ENCODE results near the gene HSF5. TPM values are rescaled to one million over a fixed set of nuclear protein-coding genes. Genes with fewer than 3 reads are reported as not detected.
A peak's percentile ranks its signal among the peaks of the same experiment; 100 is the strongest.

Gene HSF5
- total RNA-seq, 1 donor from 2014 or later, result 5.5 TPM

GRCh38 chr17:58421711-58422110, 66.5 kb downstream of the HSF5 start:
- H3K27ac Mint-ChIP-seq, result no peak overlapping the region
- ATAC-seq (ENCODE audit: low read depth) (no peak), DNase-seq (no peak)
- H3K9me3 Mint-ChIP-seq, result no peaks in the 10 kb centered on the region
- H3K27me3 Mint-ChIP-seq, result no peaks in the 10 kb centered on the region
- intact Hi-C loops (cut with micrococcal nuclease), result no loop called here
- peaks cover 18% of the 10 kb centered on the region for H3K4me1 Mint-ChIP-seq
- H3K4me3 Mint-ChIP-seq, result no peak overlapping the region
- POLR2A ChIA-PET, result no interaction called here
- peaks cover 6% of the 10 kb centered on the region for H3K36me3 Mint-ChIP-seq (ENCODE audit: low read depth)
- no peak for TF ChIP-seq CTCF (IDR thresholded peaks at IDR 0.05)
- CTCF ChIA-PET, result no interaction called here

GRCh38 chr17:58420827-58421226, 67.4 kb downstream of the HSF5 start:
- Mint-ChIP-seq H3K9me3 (no peaks in the 10 kb centered on the region), H3K36me3 (ENCODE audit: low read depth) (peaks cover 6% of the 10 kb centered on the region), H3K4me1 (peaks cover 21% of the 10 kb centered on the region), H3K4me3 (no peak overlapping the region), H3K27me3 (no peaks in the 10 kb centered on the region), H3K27ac (no peak overlapping the region)
- ChIA-PET CTCF (interaction anchor here (2.1 kb wide), 1 partner anchor 104 kb away, joined by 12 read pairs; no protein-coding TSS in a partner anchor), POLR2A (interaction anchor here (1.0 to 2.3 kb wide), 6 partner anchors 68 to 103 kb away, joined by 3 to 9 read pairs (median 6); partner anchors contain the start of genes SUPT4H1 and TSPOAP1)
- TF ChIP-seq CTCF (IDR thresholded peaks at IDR 0.05), result no peak
- DNase-seq, result no peak
- intact Hi-C loops (cut with micrococcal nuclease), result no loop called here
- no peak for ATAC-seq (ENCODE audit: low read depth)

GRCh38 chr17:58417300-58418092, 70.7 kb downstream of the HSF5 start, which contains the start of gene RNF43:
Gene RNF43, minus strand, starts transcription at chr17:58417534. Its CDS starts 1,957 bp downstream, at chr17:58415577.
- Mint-ChIP-seq H3K27me3 (no peaks in the 10 kb centered on the region), H3K9me3 (no peaks in the 10 kb centered on the region), H3K4me3 (peak within 1 kb of the TSS; percentile 12), H3K36me3 (ENCODE audit: low read depth) (peaks cover 4% of the 10 kb centered on the region), H3K27ac (peak within 1 kb of the TSS; percentile 64), H3K4me1 (peaks cover 21% of the 10 kb centered on the region)
- intact Hi-C loops (cut with micrococcal nuclease), result loop anchor here (1.0 kb wide), 7 partner anchors 65 to 198 kb away; partner anchors contain the start of genes MKS1 and SUPT4H1
- ATAC-seq (ENCODE audit: low read depth) (peak; percentile 100), DNase-seq (peak; percentile 63)
- TF ChIP-seq CTCF (IDR thresholded peaks at IDR 0.05), result no peak
- CTCF ChIA-PET, result interaction anchor here (0.6 to 3.8 kb wide), 26 partner anchors 9 to 168 kb away, joined by 3 to 83 read pairs (median 6); partner anchors contain the start of genes SUPT4H1 and TSPOAP1
- POLR2A ChIA-PET, result interaction anchor here (0.6 to 6.1 kb wide), 16 partner anchors 9 to 214 kb away, joined by 3 to 191 read pairs (median 7); partner anchors contain the start of genes HSF5, SUPT4H1 and TSPOAP1

- ChIA-PET CTCF (interaction anchor here (0.8 to 3.8 kb wide), 19 partner anchors 9 to 167 kb away, joined by 3 to 83 read pairs (median 6); partner anchors contain the start of genes SUPT4H1 and TSPOAP1), POLR2A (interaction anchor here (0.8 to 6.1 kb wide), 12 partner anchors 9 to 102 kb away, joined by 3 to 191 read pairs (median 10); partner anchors contain the start of genes HSF5, SUPT4H1 and TSPOAP1)
- DNase-seq (no peak), ATAC-seq (ENCODE audit: low read depth) (no peak)
- Mint-ChIP-seq H3K9me3 (no peaks in the 10 kb centered on the region), H3K27me3 (no peaks in the 10 kb centered on the region), H3K4me1 (peaks cover 21% of the 10 kb centered on the region), H3K27ac (peak overlapping the region; percentile 64), H3K36me3 (ENCODE audit: low read depth) (no peaks in the 10 kb centered on the region), H3K4me3 (no peak overlapping the region)
- no peak for TF ChIP-seq CTCF (IDR thresholded peaks at IDR 0.05)
- intact Hi-C loops (cut with micrococcal nuclease), result loop anchor here (1.0 kb wide), 7 partner anchors 65 to 198 kb away; partner anchors contain the start of genes MKS1 and SUPT4H1
Measured at GRCh38 chr17:58416937-58417299, 71.3 kb downstream of the HSF5 start.

GRCh38 chr17:58416396-58416795, 71.8 kb downstream of the HSF5 start:
- ATAC-seq (ENCODE audit: low read depth) (no peak), DNase-seq (no peak)
- intact Hi-C loops (cut with micrococcal nuclease), result no loop called here
- no peak overlapping the region for H3K27ac Mint-ChIP-seq
- H3K4me3 Mint-ChIP-seq, result no peak overlapping the region
- no peak for TF ChIP-seq CTCF (IDR thresholded peaks at IDR 0.05)
- peaks cover 21% of the 10 kb centered on the region for H3K4me1 Mint-ChIP-seq
- H3K9me3 Mint-ChIP-seq, result no peaks in the 10 kb centered on the region
- POLR2A ChIA-PET, result interaction anchor here (1.7 to 6.1 kb wide), 6 partner anchors 47 to 99 kb away, joined by 7 to 191 read pairs (median 52); partner anchors contain the start of genes SUPT4H1 and TSPOAP1
- no peaks in the 10 kb centered on the region for H3K27me3 Mint-ChIP-seq
- CTCF ChIA-PET, result interaction anchor here (2.0 to 3.8 kb wide), 4 partner anchors 11 to 99 kb away, joined by 5 to 83 read pairs (median 22); no protein-coding TSS in a partner anchor
- H3K36me3 Mint-ChIP-seq (ENCODE audit: low read depth), result no peaks in the 10 kb centered on the region
